Uterus (tissue), 2 donors: ENCODE measurements around the gene SPTB.

Experiments used
- POLR2A ChIP-seq, 2 donors: fragments of 450-650 bp; IDR thresholded peaks; one replicate each; pipeline ENCODE4 v1.6.1; 2016; ENCODE audit warnings: antibody characterized with exemption in 2 of 2, mild to moderate bottlenecking in 1 of 2, moderate library complexity in 1 of 2
- TF ChIP-seq, protein P1 (sequence below), 4 experiments: fragments of 200-600 bp in 2 of 4; fragments of 450-650 bp in 2 of 4; sonication (generic) in 2 of 4; IDR thresholded peaks; one replicate each; pipeline ENCODE4 v1.5.1; 2016 to 2019; ENCODE audit warnings: antibody characterized with exemption in 4 of 4, mild to moderate bottlenecking in 2 of 4, moderate library complexity in 1 of 4

- no peak for TF ChIP-seq POLR2A (IDR thresholded peaks at IDR 0.05)
- TF ChIP-seq, protein P1, sequence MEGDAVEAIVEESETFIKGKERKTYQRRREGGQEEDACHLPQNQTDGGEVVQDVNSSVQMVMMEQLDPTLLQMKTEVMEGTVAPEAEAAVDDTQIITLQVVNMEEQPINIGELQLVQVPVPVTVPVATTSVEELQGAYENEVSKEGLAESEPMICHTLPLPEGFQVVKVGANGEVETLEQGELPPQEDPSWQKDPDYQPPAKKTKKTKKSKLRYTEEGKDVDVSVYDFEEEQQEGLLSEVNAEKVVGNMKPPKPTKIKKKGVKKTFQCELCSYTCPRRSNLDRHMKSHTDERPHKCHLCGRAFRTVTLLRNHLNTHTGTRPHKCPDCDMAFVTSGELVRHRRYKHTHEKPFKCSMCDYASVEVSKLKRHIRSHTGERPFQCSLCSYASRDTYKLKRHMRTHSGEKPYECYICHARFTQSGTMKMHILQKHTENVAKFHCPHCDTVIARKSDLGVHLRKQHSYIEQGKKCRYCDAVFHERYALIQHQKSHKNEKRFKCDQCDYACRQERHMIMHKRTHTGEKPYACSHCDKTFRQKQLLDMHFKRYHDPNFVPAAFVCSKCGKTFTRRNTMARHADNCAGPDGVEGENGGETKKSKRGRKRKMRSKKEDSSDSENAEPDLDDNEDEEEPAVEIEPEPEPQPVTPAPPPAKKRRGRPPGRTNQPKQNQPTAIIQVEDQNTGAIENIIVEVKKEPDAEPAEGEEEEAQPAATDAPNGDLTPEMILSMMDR (IDR thresholded peaks at IDR 0.05) = no peak
Measured at GRCh38 chr14:64738281-64738804, 141.4 kb downstream of the SPTB start.
